ENCODE results near the gene INSR. TPM values are rescaled to one million over a fixed set of nuclear protein-coding genes. Genes with fewer than 3 reads are reported as not detected.

Gene INSR
- total and polyA plus RNA-seq, 2 of the 8 experiments (the other 6 are each of a cell fraction or from before 2014, with no cell fraction given), result 13.1 to 48.7 TPM

DNA sequence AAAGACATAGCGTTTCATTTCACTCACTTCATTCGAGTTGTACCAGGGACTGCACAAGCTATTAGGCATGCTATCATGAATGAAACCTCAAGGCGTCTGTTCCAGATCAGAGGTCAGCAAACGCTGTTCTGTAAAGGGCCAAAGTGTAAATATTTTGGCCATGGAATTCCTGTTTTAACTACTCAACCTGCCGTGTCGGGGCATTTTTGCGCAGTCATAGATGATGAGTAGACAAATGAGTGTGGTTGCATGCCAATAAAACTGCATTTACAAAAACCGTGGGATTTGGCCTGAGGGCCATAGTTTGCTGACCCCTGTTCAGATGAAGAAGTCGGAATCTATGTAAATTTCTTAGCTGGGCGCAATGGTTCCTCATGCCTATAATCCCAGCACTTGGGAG lies 6.5 kb downstream of the INSR start:
- H2AFZ ChIP-seq (ENCODE audit: low read length), result no peak overlapping the region
- no peak overlapping the region for H3K14ac ChIP-seq (ENCODE audit: insufficient read length)
- H3K56ac ChIP-seq (replicated peaks; ENCODE audit: insufficient read length, low read depth, low read length), result no peak overlapping the region
- no peak overlapping the region for H3K4me3 ChIP-seq (ENCODE audit: extremely low read depth in 1 of 4, insufficient read depth in 2 of 4, low read depth in 3 of 4, low read length in 4 of 4)
- H3K4me1 ChIP-seq (replicated peaks in 1 of 4; ENCODE audit: control insufficient read depth in 3 of 4, insufficient read depth in 4 of 4, low read length in 3 of 4), result peaks cover 3 to 11% (median 6%) of the 10 kb centered on the region in 4 experiments; a peak in 6 of 7 replicates
- H4K8ac ChIP-seq (ENCODE audit: extremely low read depth, insufficient read depth, low read length), result no peak overlapping the region
- 97% methylated on average over 10 of the region's 10 CpGs; no CpG with 5 or more reads in 1 of the 2 experiments for WGBS, 2 experiments (ENCODE audit: extremely low coverage in 1 of 2, insufficient coverage in 1 of 2, insufficient read length in 1 of 2, insufficient replicate concordance in 2 of 2, low coverage in 1 of 2, low lambda C conversion rate in 2 of 2, missing lambda C conversion rate in 1 of 2)
- DNase-seq (ENCODE audit: low read depth in 1 of 2, low spot score in 2 of 2), result no peak
- H2BK120ac ChIP-seq (replicated peaks; ENCODE audit: low read depth, low read length), result no peak overlapping the region
- no peak overlapping the region for H3K18ac ChIP-seq (ENCODE audit: extremely low read depth, low read length)
- peaks cover 4 to 9% of the 10 kb centered on the region in 2 experiments for H4K20me1 ChIP-seq (replicated peaks in 1 of 2; ENCODE audit: control insufficient read depth in 1 of 2, insufficient read depth in 2 of 2, low read length in 2 of 2)
- no peak overlapping the region for H2BK5ac ChIP-seq (ENCODE audit: low read depth, low read length)
- H3K9ac ChIP-seq (replicated peaks in 1 of 4; ENCODE audit: extremely low read depth in 1 of 4, low read depth in 3 of 4, low read length in 3 of 4), result no peak overlapping the region
- H3K79me2 ChIP-seq (ENCODE audit: control insufficient read depth in 1 of 2, insufficient read depth in 2 of 2, low read length in 2 of 2), result peaks cover 0 to 64% of the 10 kb centered on the region in 2 experiments; a peak in 2 of 4 replicates
- CTCF ChIA-PET (ENCODE audit: partially characterized antibody), result interaction anchor here (0.6 to 2.0 kb wide), 3 partner anchors 17 to 75 kb away, joined by 3 to 4 read pairs (median 3); no protein-coding TSS in a partner anchor
- H4K5ac ChIP-seq (ENCODE audit: insufficient read length, low read depth, low read length), result no peak overlapping the region
- no peaks in the 10 kb centered on the region; the same call in 1 of the 2 replicates for H3K23me2 ChIP-seq (ENCODE audit: low read depth, low read length)
- no peak overlapping the region for H2BK15ac ChIP-seq (ENCODE audit: low read length)
- H3K9me3 ChIP-seq (ENCODE audit: insufficient read depth in 2 of 2, low read depth in 1 of 2, low read length in 1 of 2), result no peaks in the 10 kb centered on the region
- POLR2A ChIA-PET (ENCODE audit: partially characterized antibody), result interaction anchor here (0.7 kb wide), 1 partner anchor 19 kb away, joined by 4 read pairs; no protein-coding TSS in a partner anchor
- H2BK12ac ChIP-seq (ENCODE audit: low read depth, low read length), result no peak overlapping the region
- no peak overlapping the region for H3K23ac ChIP-seq (ENCODE audit: insufficient read length)
- FAIRE-seq, result no peak
- H3K4me2 ChIP-seq (ENCODE audit: insufficient read depth in 1 of 2, low read depth in 2 of 2, low read length in 2 of 2), result no peak overlapping the region
- H2AK5ac ChIP-seq (ENCODE audit: low read depth, low read length), result no peak overlapping the region
- peaks cover 12% of the 10 kb centered on the region for H3K79me1 ChIP-seq (ENCODE audit: low read depth, low read length)
- H4K91ac ChIP-seq (replicated peaks; ENCODE audit: insufficient read length, low read length), result no peak overlapping the region
- 0 out of 8 replicates have a peak, but pooled peaks cover 0 to 3% (median 0%) of the 10 kb centered on the region in 4 experiments for H3K36me3 ChIP-seq (ENCODE audit: control insufficient read depth in 2 of 4, insufficient read depth in 4 of 4, low read length in 3 of 4)
- H2BK20ac ChIP-seq (ENCODE audit: low read length), result no peak overlapping the region
- no peaks in the 10 kb centered on the region for H3K27me3 ChIP-seq (replicated peaks in 1 of 4; ENCODE audit: control insufficient read depth in 3 of 4, extremely low read depth in 1 of 4, insufficient read depth in 3 of 4, low read length in 3 of 4)
- H3K4ac ChIP-seq (replicated peaks; ENCODE audit: insufficient read length, low read depth, low read length), result no peak overlapping the region
- no peak overlapping the region for H3K27ac ChIP-seq (ENCODE audit: low read depth, low read length)
- TF ChIP-seq HDAC2 (IDR thresholded peaks at IDR 0.05; ENCODE audit: borderline replicate concordance in 1 of 2, low read depth in 2 of 2, low read length in 2 of 2) (no peak), RBBP5 (IDR thresholded peaks at IDR 0.05; ENCODE audit: borderline replicate concordance, low read depth, low read length) (no peak), SIN3A (conservative IDR thresholded peaks at IDR 0.05 in 1 of 2, IDR thresholded peaks at IDR 0.05 in 1 of 2; ENCODE audit: low read depth in 1 of 2, low read length in 2 of 2) (no peak), YY1 (IDR thresholded peaks at IDR 0.05; ENCODE audit: low read depth, low read length) (no peak), BRCA1 (IDR thresholded peaks at IDR 0.05; ENCODE audit: low read depth, low read length) (no peak), KDM1A (IDR thresholded peaks at IDR 0.05; ENCODE audit: borderline replicate concordance, low read length) (no peak), RAD21 (IDR thresholded peaks at IDR 0.05 in 1 of 2, conservative IDR thresholded peaks at IDR 0.05 in 1 of 2; ENCODE audit: low read depth in 2 of 2, low read length in 2 of 2) (no peak), CBX5 (IDR thresholded peaks at IDR 0.05; ENCODE audit: low read depth, low read length) (no peak), PHF8 (conservative IDR thresholded peaks at IDR 0.05; ENCODE audit: low read depth, low read length) (no peak), EGR1 (IDR thresholded peaks at IDR 0.05; ENCODE audit: borderline replicate concordance, low read depth, low read length) (no peak)
- TF ChIP-seq, protein P1, sequence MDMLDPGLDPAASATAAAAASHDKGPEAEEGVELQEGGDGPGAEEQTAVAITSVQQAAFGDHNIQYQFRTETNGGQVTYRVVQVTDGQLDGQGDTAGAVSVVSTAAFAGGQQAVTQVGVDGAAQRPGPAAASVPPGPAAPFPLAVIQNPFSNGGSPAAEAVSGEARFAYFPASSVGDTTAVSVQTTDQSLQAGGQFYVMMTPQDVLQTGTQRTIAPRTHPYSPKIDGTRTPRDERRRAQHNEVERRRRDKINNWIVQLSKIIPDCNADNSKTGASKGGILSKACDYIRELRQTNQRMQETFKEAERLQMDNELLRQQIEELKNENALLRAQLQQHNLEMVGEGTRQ (IDR thresholded peaks at IDR 0.05; ENCODE audit: low read length), result no peak

Data from H1 (cell line).